Endodermal cell (in vitro differentiated cells): ENCODE measurements around the gene IER2. TPM values are rescaled to one million over a fixed set of nuclear protein-coding genes. Genes with fewer than 3 reads are reported as not detected.

Experiments used
- DNase-seq: peaks from one replicate; pipeline ENCODE4 v3.0.0-alpha.2; 2017
- H3K27ac ChIP-seq: 2 replicates; pipeline ENCODE4 v1.5.1; 2013; ENCODE audit warnings: mild to moderate bottlenecking, low read depth, low read length, moderate library complexity
- H3K27me3 ChIP-seq: 2 replicates; pipeline ENCODE4 v1.6.1; 2013; ENCODE audit warnings: mild to moderate bottlenecking, low read length, moderate library complexity; ENCODE audit not compliant: insufficient read depth, control insufficient read depth, poor library complexity, severe bottlenecking
- H3K36me3 ChIP-seq: 2 replicates; pipeline ENCODE4 v1.7.0; 2013; ENCODE audit warnings: mild to moderate bottlenecking, low read length, moderate library complexity; ENCODE audit not compliant: control insufficient read depth, insufficient read depth
- H3K4me1 ChIP-seq: one replicate; pipeline ENCODE4 v1.7.0; 2013; ENCODE audit warnings: low read length; ENCODE audit not compliant: control insufficient read depth, insufficient read depth
- H3K4me3 ChIP-seq: 2 replicates; pipeline ENCODE4 v1.5.1; 2013; ENCODE audit warnings: mild to moderate bottlenecking, low read length, moderate library complexity
- H3K9ac ChIP-seq: 2 replicates; pipeline ENCODE4 v1.6.1; 2013; ENCODE audit warnings: mild to moderate bottlenecking, low read length, moderate library complexity; ENCODE audit not compliant: poor library complexity, severe bottlenecking; ENCODE audit errors: extremely low read depth
- H3K9me3 ChIP-seq: 2 replicates; pipeline ENCODE4 v1.6.1; 2013; ENCODE audit warnings: mild to moderate bottlenecking, low read length, moderate library complexity; ENCODE audit not compliant: control insufficient read depth
- H3K27ac Mint-ChIP-seq: 2 replicates; pipeline ENCODE4 v1.8.0; 2020; ENCODE audit warnings: mixed read lengths
- H3K27me3 Mint-ChIP-seq: 2 replicates; pipeline ENCODE4 v1.8.0; 2021; ENCODE audit warnings: mild to moderate bottlenecking, mixed read lengths; ENCODE audit not compliant: insufficient read depth
- H3K36me3 Mint-ChIP-seq: 2 replicates; pipeline ENCODE4 v1.8.0; 2020; ENCODE audit warnings: low read depth, mixed read lengths
- H3K4me1 Mint-ChIP-seq: 2 replicates; pipeline ENCODE4 v1.8.0; 2020; ENCODE audit warnings: mixed read lengths
- H3K4me3 Mint-ChIP-seq: 2 replicates; pipeline ENCODE4 v1.8.0; 2020; ENCODE audit warnings: mild to moderate bottlenecking, moderate library complexity, mixed read lengths
- H3K9me3 Mint-ChIP-seq: 2 replicates; pipeline ENCODE4 v1.8.0; 2020; ENCODE audit warnings: mild to moderate bottlenecking, mixed read lengths
- WGBS, 2 experiments: methylation state at CpG; one replicate each; pipeline versions ENCODE4 v1.1.5 to v1.1.7; 2013; ENCODE audit warnings: missing lambda C conversion rate in 2 of 2, mixed read lengths in 1 of 2; ENCODE audit not compliant: insufficient coverage in 1 of 2, insufficient read length in 1 of 2; 5-methylcytosine and 5-hydroxymethylcytosine counted together
- total RNA-seq, 2 donors: library from RNA; stranded (reverse); fragmentation: NEBNext Ultra II Directional in 1 of 2; extraction: Animal tissue kit (Norgen Biotek cat#: 25700) in 1 of 2; gene quantifications; 2 replicates in 1 of 2; 3 replicates in 1 of 2; pipeline ENCODE4 v1.2.1, GENCODE V29; 2021
- TF ChIP-seq, protein P1 (sequence below): fragments of 200-600 bp; sonication (generic); conservative IDR thresholded peaks from 2 replicates; pipeline ENCODE4 v1.5.0; 2021; ENCODE audit warnings: antibody characterized with exemption, mild to moderate bottlenecking

IER2 gene
- total RNA-seq, 2 donors from 2014 or later, result 55.3 to 66.6 TPM

DNA sequence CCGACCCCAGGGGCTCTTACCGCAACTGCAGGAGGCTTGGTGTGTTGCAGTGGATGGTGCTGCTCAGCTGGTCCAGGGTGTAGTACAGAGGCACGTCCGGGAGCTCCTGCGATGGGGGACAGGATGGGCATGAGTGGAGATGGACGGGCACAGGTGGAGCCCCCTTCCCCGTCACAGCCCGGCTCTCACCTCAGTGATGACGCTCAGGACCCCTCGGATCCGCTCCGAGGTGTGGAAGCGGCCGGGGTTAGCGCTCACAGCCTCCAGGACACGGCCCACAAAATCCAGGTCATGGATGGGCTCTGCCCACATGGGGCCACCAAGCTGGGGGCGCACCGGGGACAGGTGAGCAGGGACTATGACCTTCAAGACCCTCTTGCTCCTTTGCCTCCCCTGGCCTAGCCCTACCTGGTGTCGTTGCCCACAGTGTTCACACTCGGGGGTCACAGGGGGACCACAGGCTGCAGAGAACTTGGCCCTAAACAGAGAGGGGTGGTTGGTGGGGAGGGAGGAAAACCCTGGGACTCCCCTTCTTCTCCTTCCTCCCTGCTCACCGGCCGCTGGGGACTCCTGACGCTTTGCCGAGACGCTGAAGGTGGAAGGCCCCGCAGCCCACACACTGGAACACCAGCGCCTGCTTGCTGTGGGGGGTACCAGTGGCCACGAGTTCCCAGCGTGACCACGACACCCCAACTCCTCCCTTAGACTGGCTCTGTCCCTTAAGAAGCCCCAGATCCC, 40.7 kb upstream of the IER2 start:
- H3K27me3 ChIP-seq, result no peaks in the 10 kb centered on the region
- H3K4me1 ChIP-seq, result no peaks in the 10 kb centered on the region
- H3K4me3 Mint-ChIP-seq, result no peak overlapping the region
- H3K27ac Mint-ChIP-seq, result no peak overlapping the region
- DNase-seq, result no peak
- H3K4me3 ChIP-seq, result no peak overlapping the region
- no peaks in the 10 kb centered on the region for H3K27me3 Mint-ChIP-seq
- H3K36me3 Mint-ChIP-seq, result peaks cover 29% of the 10 kb centered on the region
- 91 to 98% methylated on average over 15 to 29 of the region's 30 CpGs for WGBS, 2 experiments
- no peak overlapping the region for H3K27ac ChIP-seq
- no peaks in the 10 kb centered on the region for H3K4me1 Mint-ChIP-seq
- H3K9ac ChIP-seq, result no peak overlapping the region
- peaks cover 22% of the 10 kb centered on the region for H3K36me3 ChIP-seq
- H3K9me3 Mint-ChIP-seq, result no peaks in the 10 kb centered on the region
- H3K9me3 ChIP-seq, result no peaks in the 10 kb centered on the region
- TF ChIP-seq, protein P1, sequence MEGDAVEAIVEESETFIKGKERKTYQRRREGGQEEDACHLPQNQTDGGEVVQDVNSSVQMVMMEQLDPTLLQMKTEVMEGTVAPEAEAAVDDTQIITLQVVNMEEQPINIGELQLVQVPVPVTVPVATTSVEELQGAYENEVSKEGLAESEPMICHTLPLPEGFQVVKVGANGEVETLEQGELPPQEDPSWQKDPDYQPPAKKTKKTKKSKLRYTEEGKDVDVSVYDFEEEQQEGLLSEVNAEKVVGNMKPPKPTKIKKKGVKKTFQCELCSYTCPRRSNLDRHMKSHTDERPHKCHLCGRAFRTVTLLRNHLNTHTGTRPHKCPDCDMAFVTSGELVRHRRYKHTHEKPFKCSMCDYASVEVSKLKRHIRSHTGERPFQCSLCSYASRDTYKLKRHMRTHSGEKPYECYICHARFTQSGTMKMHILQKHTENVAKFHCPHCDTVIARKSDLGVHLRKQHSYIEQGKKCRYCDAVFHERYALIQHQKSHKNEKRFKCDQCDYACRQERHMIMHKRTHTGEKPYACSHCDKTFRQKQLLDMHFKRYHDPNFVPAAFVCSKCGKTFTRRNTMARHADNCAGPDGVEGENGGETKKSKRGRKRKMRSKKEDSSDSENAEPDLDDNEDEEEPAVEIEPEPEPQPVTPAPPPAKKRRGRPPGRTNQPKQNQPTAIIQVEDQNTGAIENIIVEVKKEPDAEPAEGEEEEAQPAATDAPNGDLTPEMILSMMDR, result no peak

DNA sequence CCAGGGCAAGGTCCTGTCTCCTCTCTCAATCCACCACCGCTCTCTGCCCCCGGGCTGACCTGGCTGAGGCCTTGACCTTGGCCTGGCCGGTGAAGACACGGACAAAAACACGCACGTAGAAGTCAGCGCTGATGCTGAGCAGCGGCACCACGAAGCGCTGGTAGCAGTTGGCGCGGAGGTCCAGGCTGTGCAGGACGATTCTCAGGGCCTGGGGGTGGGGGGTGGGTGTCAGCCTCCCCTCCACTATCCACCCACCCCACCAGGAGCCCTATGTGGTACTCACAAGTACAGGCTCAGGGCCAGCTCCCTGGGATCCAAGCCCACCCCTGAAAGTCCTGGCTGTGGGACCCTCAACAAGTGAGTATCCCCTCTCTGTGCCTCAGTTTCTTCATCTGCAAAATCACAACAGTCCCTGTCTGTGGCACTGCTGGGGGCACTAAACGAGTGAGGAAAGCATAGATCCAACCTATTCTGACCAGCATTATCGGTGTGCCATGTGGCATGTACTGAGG, 40.1 kb upstream of the IER2 start:
- 96 to 100% methylated on average over 5 to 11 of the region's 15 CpGs for WGBS, 2 experiments
- no peaks in the 10 kb centered on the region for H3K4me1 ChIP-seq
- no peak overlapping the region for H3K4me3 Mint-ChIP-seq

DNA sequence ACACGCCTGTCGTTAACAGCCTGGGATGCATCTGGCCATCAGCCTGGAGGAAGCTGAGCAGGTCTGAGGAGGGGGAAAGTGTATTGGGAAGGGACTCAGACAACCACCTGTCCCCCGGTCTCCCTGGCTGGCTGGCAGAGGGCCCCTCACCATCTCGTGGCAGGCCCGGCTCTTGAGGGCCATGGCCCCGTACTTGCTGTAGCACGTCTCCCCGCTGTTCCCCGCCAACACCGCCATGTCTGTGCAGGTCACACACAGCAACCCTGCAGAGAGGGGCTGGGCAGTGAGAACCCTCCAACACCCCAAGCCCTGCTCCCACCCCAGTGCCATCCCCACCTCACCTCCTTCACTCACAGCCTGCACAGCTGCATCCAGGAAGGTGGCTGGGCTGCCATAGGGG, 37.7 kb upstream of the IER2 start:
- TF ChIP-seq, protein P1, result no peak
- DNase-seq, result no peak
- H3K27ac ChIP-seq, result no peak overlapping the region
- H3K27me3 ChIP-seq, result no peaks in the 10 kb centered on the region
- Mint-ChIP-seq H3K4me3 (no peak overlapping the region), H3K27ac (no peak overlapping the region), H3K4me1 (peaks cover 12% of the 10 kb centered on the region), H3K27me3 (no peaks in the 10 kb centered on the region), H3K9me3 (no peaks in the 10 kb centered on the region), H3K36me3 (peaks cover 32% of the 10 kb centered on the region)
- 98 to 100% methylated on average over 4 to 10 of the region's 10 CpGs for WGBS, 2 experiments
- H3K36me3 ChIP-seq, result peaks cover 30% of the 10 kb centered on the region
- H3K4me1 ChIP-seq, result no peaks in the 10 kb centered on the region
- no peak overlapping the region for H3K4me3 ChIP-seq
- H3K9ac ChIP-seq, result no peak overlapping the region
- no peaks in the 10 kb centered on the region for H3K9me3 ChIP-seq

More for the DNA sequence above, 40.1 kb upstream of the IER2 start:
- H3K9me3 Mint-ChIP-seq, result no peaks in the 10 kb centered on the region
- H3K27me3 Mint-ChIP-seq, result no peaks in the 10 kb centered on the region
- peaks cover 28% of the 10 kb centered on the region for H3K36me3 ChIP-seq
- TF ChIP-seq, protein P1, result no peak
- H3K4me3 ChIP-seq, result no peak overlapping the region
- H3K27me3 ChIP-seq, result no peaks in the 10 kb centered on the region
- H3K27ac Mint-ChIP-seq, result no peak overlapping the region
- no peaks in the 10 kb centered on the region for H3K4me1 Mint-ChIP-seq
- H3K27ac ChIP-seq, result no peak overlapping the region
- no peaks in the 10 kb centered on the region for H3K9me3 ChIP-seq
- peaks cover 32% of the 10 kb centered on the region for H3K36me3 Mint-ChIP-seq
- no peak for DNase-seq
- no peak overlapping the region for H3K9ac ChIP-seq
